Mesenchymal stem cell (in vitro differentiated cells and primary cell): Measurements from ENCODE around the gene BTNL2.

Source experiments
- DNase-seq: peaks from one replicate; pipeline ENCODE4 v3.0.0-alpha.2; 2013
- H2AFZ ChIP-seq: one replicate; pipeline ENCODE4 v1.6.1; 2013; ENCODE audit warnings: low read depth, mild to moderate bottlenecking, control low read depth, inconsistent platforms, low read length, moderate library complexity
- H2AK5ac ChIP-seq: 2 replicates; pipeline ENCODE4 v1.6.1; 2013; ENCODE audit warnings: low read length, moderate library complexity, mild to moderate bottlenecking, inconsistent platforms; ENCODE audit not compliant: severe bottlenecking
- H2BK120ac ChIP-seq: one replicate; pipeline ENCODE4 v1.6.1; 2013; ENCODE audit warnings: low read depth, mild to moderate bottlenecking, inconsistent platforms, low read length, moderate library complexity
- H2BK12ac ChIP-seq, 2 experiments: one replicate each; pipeline ENCODE4 v1.6.1; 2013; ENCODE audit warnings: inconsistent platforms in 2 of 2, low read length in 2 of 2, mild to moderate bottlenecking in 2 of 2, moderate library complexity in 2 of 2, control low read depth in 1 of 2
- H2BK15ac ChIP-seq: one replicate; pipeline ENCODE4 v1.6.1; 2013; ENCODE audit warnings: mild to moderate bottlenecking, low read depth, inconsistent platforms; ENCODE audit not compliant: poor library complexity, severe bottlenecking
- H2BK5ac ChIP-seq: 2 replicates; pipeline ENCODE4 v1.6.1; 2013; ENCODE audit warnings: low read depth, mild to moderate bottlenecking, low read length, control low read depth, inconsistent platforms; ENCODE audit not compliant: poor library complexity, severe bottlenecking
- H3K14ac ChIP-seq, 2 experiments: one replicate each; pipeline ENCODE4 v1.6.1; 2013; ENCODE audit warnings: inconsistent platforms in 2 of 2, low read length in 2 of 2, control low read depth in 1 of 2, mild to moderate bottlenecking in 1 of 2, moderate library complexity in 1 of 2
- H3K18ac ChIP-seq, 2 experiments: one replicate each; pipeline ENCODE4 v1.6.1; 2013; ENCODE audit warnings: inconsistent platforms in 2 of 2, low read length in 2 of 2, control low read depth in 1 of 2, low read depth in 1 of 2, mild to moderate bottlenecking in 1 of 2
- H3K23ac ChIP-seq, 2 experiments: one replicate each; pipeline ENCODE4 v1.6.1; 2013; ENCODE audit warnings: inconsistent platforms in 2 of 2, low read length in 2 of 2, mild to moderate bottlenecking in 2 of 2, moderate library complexity in 2 of 2, control low read depth in 1 of 2
- H3K27ac ChIP-seq: 2 replicates; pipeline ENCODE4 v1.5.1; 2013; ENCODE audit warnings: mild to moderate bottlenecking, moderate library complexity, low read length, control low read depth, inconsistent platforms; ENCODE audit not compliant: poor library complexity, severe bottlenecking
- H3K27me3 ChIP-seq, 2 experiments: 2 replicates each; pipeline versions ENCODE4 v1.6.1 to v1.7.0; 2013; ENCODE audit warnings: low read length in 2 of 2, mild to moderate bottlenecking in 2 of 2, moderate library complexity in 2 of 2, control low read depth in 1 of 2, inconsistent platforms in 1 of 2; ENCODE audit not compliant: control insufficient read depth in 1 of 2, insufficient read depth in 1 of 2
- H3K36me3 ChIP-seq, 2 experiments: 2 replicates each; pipeline versions ENCODE4 v1.6.1 to v1.7.0; 2013; ENCODE audit warnings: low read length in 2 of 2, control low read depth in 1 of 2, inconsistent platforms in 1 of 2, low read depth in 1 of 2, mild to moderate bottlenecking in 1 of 2; ENCODE audit not compliant: insufficient read depth in 2 of 2, control insufficient read depth in 1 of 2
- H3K4ac ChIP-seq, 2 experiments: one replicate each; pipeline ENCODE4 v1.6.1; 2013; ENCODE audit warnings: inconsistent platforms in 2 of 2, low read length in 2 of 2, mild to moderate bottlenecking in 2 of 2, moderate library complexity in 2 of 2, control low read depth in 1 of 2, low read depth in 1 of 2
- H3K4me1 ChIP-seq: 2 replicates; pipeline ENCODE4 v1.6.1; 2013; ENCODE audit warnings: low read depth, low read length, control low read depth; ENCODE audit not compliant: control insufficient read depth, insufficient read depth
- H3K4me2 ChIP-seq: 2 replicates; pipeline ENCODE4 v1.6.1; 2013; ENCODE audit warnings: low read length, mild to moderate bottlenecking, inconsistent platforms; ENCODE audit not compliant: poor library complexity, severe bottlenecking
- H3K4me3 ChIP-seq, 2 experiments: 2 replicates each; pipeline versions ENCODE4 v1.5.1 to v1.7.0; 2013; ENCODE audit warnings: low read length in 2 of 2, mild to moderate bottlenecking in 2 of 2, control low read depth in 1 of 2, low read depth in 1 of 2; ENCODE audit not compliant: insufficient read depth in 1 of 2
- H3K79me1 ChIP-seq: replicated peaks from 2 replicates; pipeline ENCODE4 v1.6.1; 2013; ENCODE audit warnings: mild to moderate bottlenecking, control low read depth, low read length, inconsistent platforms; ENCODE audit not compliant: poor library complexity, severe bottlenecking
- H3K9ac ChIP-seq: 2 replicates; pipeline ENCODE4 v1.7.0; 2013; ENCODE audit warnings: mild to moderate bottlenecking, low read length, moderate library complexity
- H3K9me3 ChIP-seq: 2 replicates; pipeline ENCODE4 v1.7.0; 2013; ENCODE audit warnings: mild to moderate bottlenecking, low read length; ENCODE audit not compliant: control insufficient read depth
- H4K8ac ChIP-seq: one replicate; pipeline ENCODE4 v1.6.1; 2013; ENCODE audit warnings: inconsistent platforms, mild to moderate bottlenecking, low read length, moderate library complexity
- H4K91ac ChIP-seq: one replicate; pipeline ENCODE4 v1.6.1; 2013; ENCODE audit warnings: mild to moderate bottlenecking, low read length, inconsistent platforms
- WGBS: methylation state at CpG from one replicate; pipeline ENCODE4 v1.1.7; 2013; ENCODE audit warnings: mixed read lengths; 5-methylcytosine and 5-hydroxymethylcytosine counted together

BTNL2 gene

DNA sequence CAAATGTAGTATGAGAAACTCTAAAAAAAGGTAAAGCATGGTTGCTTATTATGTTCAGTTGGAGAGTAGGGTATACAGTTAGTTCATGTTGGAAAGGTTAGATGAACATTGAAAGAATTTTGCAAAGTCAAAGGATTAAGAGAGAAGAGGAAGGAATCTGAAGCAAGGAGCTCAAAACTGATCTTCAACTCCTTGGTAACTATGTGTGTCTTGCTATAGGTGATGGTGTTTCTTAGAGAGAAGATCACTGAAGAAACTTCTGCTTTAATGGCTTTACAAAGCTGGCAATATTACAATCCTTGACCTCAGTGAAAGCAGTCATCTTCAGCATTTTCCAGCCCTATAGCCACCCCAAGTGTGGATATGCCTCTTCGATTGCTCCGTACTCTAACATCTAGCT, 37.5 kb upstream of the BTNL2 start:
- Histone ChIP-seq H3K4me2 (no peak overlapping the region), H2AFZ (no peak overlapping the region), H2BK15ac (no peak overlapping the region), H3K23ac (no peak overlapping the region), H4K91ac (no peak overlapping the region), H3K18ac (no peak overlapping the region), H2BK5ac (no peak overlapping the region), H2BK12ac (no peak overlapping the region), H3K36me3 (peaks cover 0 to 18% of the 10 kb centered on the region in 2 experiments), H3K27me3 (peaks cover 7 to 15% of the 10 kb centered on the region in 2 experiments), H2AK5ac (no peak overlapping the region), H3K14ac (no peak overlapping the region), H4K8ac (no peak overlapping the region), H3K9ac (no peak overlapping the region), H3K79me1 (no peaks in the 10 kb centered on the region), H3K27ac (no peak overlapping the region), H3K9me3 (no peaks in the 10 kb centered on the region), H3K4me1 (no peaks in the 10 kb centered on the region), H3K4me3 (no peak overlapping the region), H3K4ac (no peak overlapping the region), H2BK120ac (no peak overlapping the region)
- DNase-seq: no peak
- 58% methylated on average over 2 of the region's 2 CpGs for WGBS

DNA sequence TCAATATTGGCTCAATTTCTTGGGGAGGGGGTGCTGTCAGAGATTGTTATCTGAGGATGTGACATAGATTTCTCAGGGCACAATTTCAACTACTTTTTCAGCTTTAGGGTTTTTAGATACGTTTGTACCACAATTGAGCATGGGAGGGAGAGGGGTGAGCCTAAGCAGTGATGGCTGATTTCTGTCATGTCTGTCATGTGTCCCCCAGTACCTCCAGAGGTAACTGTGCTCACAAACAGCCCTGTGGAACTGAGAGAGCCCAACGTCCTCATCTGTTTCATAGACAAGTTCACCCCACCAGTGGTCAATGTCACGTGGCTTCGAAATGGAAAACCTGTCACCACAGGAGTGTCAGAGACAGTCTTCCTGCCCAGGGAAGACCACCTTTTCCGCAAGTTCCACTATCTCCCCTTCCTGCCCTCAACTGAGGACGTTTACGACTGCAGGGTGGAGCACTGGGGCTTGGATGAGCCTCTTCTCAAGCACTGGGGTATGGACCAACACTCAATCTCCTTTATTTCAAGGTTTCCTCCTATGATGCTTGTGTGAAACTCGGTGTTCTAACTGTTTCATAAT, 36.1 kb upstream of the BTNL2 start:
- no peak for DNase-seq
- Histone ChIP-seq H3K14ac (no peak overlapping the region), H3K4ac (no peak overlapping the region), H3K18ac (no peak overlapping the region), H3K27ac (no peak overlapping the region), H2AK5ac (no peak overlapping the region), H2BK12ac (no peak overlapping the region), H3K4me2 (no peak overlapping the region), H3K4me1 (no peaks in the 10 kb centered on the region), H3K27me3 (peaks cover 7 to 15% of the 10 kb centered on the region in 2 experiments), H4K8ac (no peak overlapping the region), H2BK15ac (no peak overlapping the region), H2BK5ac (no peak overlapping the region), H3K4me3 (no peak overlapping the region), H3K9me3 (no peaks in the 10 kb centered on the region), H4K91ac (no peak overlapping the region), H3K79me1 (no peaks in the 10 kb centered on the region), H3K9ac (no peak overlapping the region), H3K23ac (no peak overlapping the region), H3K36me3 (peaks cover 0 to 18% of the 10 kb centered on the region in 2 experiments), H2AFZ (no peak overlapping the region), H2BK120ac (no peak overlapping the region)
- 54% methylated on average over 8 of the region's 8 CpGs for WGBS

- no peak overlapping the region for H4K8ac ChIP-seq
- H3K27me3 ChIP-seq: peaks cover 7 to 15% of the 10 kb centered on the region in 2 experiments
- no peak for DNase-seq
- H3K27ac ChIP-seq: no peak overlapping the region
- no peak overlapping the region for H2AFZ ChIP-seq
- H4K91ac ChIP-seq: no peak overlapping the region
- H2BK12ac ChIP-seq: no peak overlapping the region
- no peak overlapping the region for H2AK5ac ChIP-seq
- no peaks in the 10 kb centered on the region for H3K79me1 ChIP-seq
- no peak overlapping the region for H3K9ac ChIP-seq
- H3K36me3 ChIP-seq: peaks cover 0 to 18% of the 10 kb centered on the region in 2 experiments
- no peak overlapping the region for H2BK15ac ChIP-seq
- no peak overlapping the region for H3K18ac ChIP-seq
- H2BK120ac ChIP-seq: no peak overlapping the region
- no peaks in the 10 kb centered on the region for H3K4me1 ChIP-seq
- no peak overlapping the region for H3K23ac ChIP-seq
- no peak overlapping the region for H2BK5ac ChIP-seq
- no peak overlapping the region for H3K14ac ChIP-seq
- WGBS: 80% methylated on average over 6 of the region's 7 CpGs
- H3K4me3 ChIP-seq: no peak overlapping the region
- H3K9me3 ChIP-seq: no peaks in the 10 kb centered on the region
- H3K4ac ChIP-seq: no peak overlapping the region
- H3K4me2 ChIP-seq: no peak overlapping the region
Observed at GRCh38 chr6:32442243-32442667, 35.3 kb upstream of the BTNL2 start.

DNA sequence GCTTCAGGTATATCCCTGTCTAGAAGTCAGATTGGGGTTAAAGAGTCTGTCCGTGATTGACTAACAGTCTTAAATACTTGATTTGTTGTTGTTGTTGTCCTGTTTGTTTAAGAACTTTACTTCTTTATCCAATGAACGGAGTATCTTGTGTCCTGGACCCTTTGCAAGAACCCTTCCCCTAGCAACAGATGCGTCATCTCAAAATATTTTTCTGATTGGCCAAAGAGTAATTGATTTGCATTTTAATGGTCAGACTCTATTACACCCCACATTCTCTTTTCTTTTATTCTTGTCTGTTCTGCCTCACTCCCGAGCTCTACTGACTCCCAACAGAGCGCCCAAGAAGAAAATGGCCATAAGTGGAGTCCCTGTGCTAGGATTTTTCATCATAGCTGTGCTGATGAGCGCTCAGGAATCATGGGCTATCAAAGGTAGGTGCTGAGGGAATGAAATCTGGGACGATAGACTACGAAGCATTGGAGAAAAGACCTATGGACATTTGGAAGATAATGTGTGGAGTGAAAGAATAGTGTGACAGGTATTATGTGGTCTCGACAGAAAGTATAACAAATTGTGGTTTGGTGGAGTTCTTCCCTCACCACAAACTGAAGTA, 32.7 kb upstream of the BTNL2 start, which contains the start of gene HLA-DRA:
Gene HLA-DRA (plus strand): TSS at position 286 of the 613 bp plus-strand sequence. CDS start 64 bp downstream, at position 350.
- H3K79me1 ChIP-seq: no peaks in the 10 kb centered on the region
- no peak within 1 kb of the TSS for H3K4ac ChIP-seq
- H3K9me3 ChIP-seq: no peaks in the 10 kb centered on the region
- no peak within 1 kb of the TSS for H2BK15ac ChIP-seq
- H2BK12ac ChIP-seq: no peak within 1 kb of the TSS
- H2AK5ac ChIP-seq: no peak within 1 kb of the TSS
- no peak within 1 kb of the TSS for H2BK120ac ChIP-seq
- no peak within 1 kb of the TSS for H3K18ac ChIP-seq
- no peak within 1 kb of the TSS for H3K23ac ChIP-seq
- H3K14ac ChIP-seq: no peak within 1 kb of the TSS
- no peak within 1 kb of the TSS for H3K27ac ChIP-seq
- peaks cover 0 to 18% of the 10 kb centered on the region in 2 experiments for H3K36me3 ChIP-seq
- peak within 1 kb of the TSS in 1 of 2 experiments; percentile 83 for H3K4me3 ChIP-seq
- H3K27me3 ChIP-seq: peaks cover 15 to 29% of the 10 kb centered on the region in 2 experiments
- DNase-seq: peak; percentile 54
- H4K91ac ChIP-seq: no peak within 1 kb of the TSS
- H3K9ac ChIP-seq: peak within 1 kb of the TSS; percentile 80
- H2AFZ ChIP-seq: no peak within 1 kb of the TSS
- H2BK5ac ChIP-seq: no peak within 1 kb of the TSS
- H3K4me2 ChIP-seq: no peak within 1 kb of the TSS
- H4K8ac ChIP-seq: no peak within 1 kb of the TSS
- H3K4me1 ChIP-seq: no peaks in the 10 kb centered on the region
- WGBS: 52% methylated on average over 8 of the region's 9 CpGs
